GM12875 (cell line): ENCODE data around the gene FNIP2.
"Not testable (repeated sequence)": the region's sequence is repeated elsewhere in the genome, so short reads cannot be mapped to it uniquely, and the experiment has no call there.

Experiments used
- H3K4me3 ChIP-seq: one replicate; pipeline ENCODE4 v1.5.1; 2011; ENCODE audit warnings: low read depth, low read length, control low read depth
- TF ChIP-seq, protein P1 (sequence below): IDR thresholded peaks from 2 replicates; pipeline ENCODE4 v1.5.1; 2011; ENCODE audit warnings: low read depth, mild to moderate bottlenecking, control low read depth, inconsistent platforms, low read length, moderate library complexity, borderline replicate concordance; ENCODE audit not compliant: insufficient read depth

FNIP2 gene

DNA sequence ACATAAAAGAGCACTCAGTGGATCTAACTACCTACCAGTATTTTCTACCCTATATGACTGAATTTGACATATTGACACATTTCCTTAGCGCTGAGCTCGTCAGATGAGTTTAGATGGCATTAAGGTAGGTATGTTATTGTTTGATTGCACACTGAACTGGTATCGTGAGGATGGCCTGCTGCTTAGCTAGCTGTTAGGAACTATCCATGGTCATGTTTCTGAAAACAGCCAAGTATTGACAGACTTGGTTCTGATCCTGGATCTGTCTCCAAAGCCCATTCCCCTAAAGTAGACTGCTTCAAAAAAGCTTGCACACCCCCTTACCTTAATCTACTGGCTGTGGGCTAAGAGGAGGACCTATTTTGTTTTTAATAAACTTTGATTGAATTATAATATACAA lies 32.9 kb downstream of the FNIP2 start:
- no peak overlapping the region for H3K4me3 ChIP-seq
- TF ChIP-seq, protein P1, sequence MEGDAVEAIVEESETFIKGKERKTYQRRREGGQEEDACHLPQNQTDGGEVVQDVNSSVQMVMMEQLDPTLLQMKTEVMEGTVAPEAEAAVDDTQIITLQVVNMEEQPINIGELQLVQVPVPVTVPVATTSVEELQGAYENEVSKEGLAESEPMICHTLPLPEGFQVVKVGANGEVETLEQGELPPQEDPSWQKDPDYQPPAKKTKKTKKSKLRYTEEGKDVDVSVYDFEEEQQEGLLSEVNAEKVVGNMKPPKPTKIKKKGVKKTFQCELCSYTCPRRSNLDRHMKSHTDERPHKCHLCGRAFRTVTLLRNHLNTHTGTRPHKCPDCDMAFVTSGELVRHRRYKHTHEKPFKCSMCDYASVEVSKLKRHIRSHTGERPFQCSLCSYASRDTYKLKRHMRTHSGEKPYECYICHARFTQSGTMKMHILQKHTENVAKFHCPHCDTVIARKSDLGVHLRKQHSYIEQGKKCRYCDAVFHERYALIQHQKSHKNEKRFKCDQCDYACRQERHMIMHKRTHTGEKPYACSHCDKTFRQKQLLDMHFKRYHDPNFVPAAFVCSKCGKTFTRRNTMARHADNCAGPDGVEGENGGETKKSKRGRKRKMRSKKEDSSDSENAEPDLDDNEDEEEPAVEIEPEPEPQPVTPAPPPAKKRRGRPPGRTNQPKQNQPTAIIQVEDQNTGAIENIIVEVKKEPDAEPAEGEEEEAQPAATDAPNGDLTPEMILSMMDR, result no peak

DNA sequence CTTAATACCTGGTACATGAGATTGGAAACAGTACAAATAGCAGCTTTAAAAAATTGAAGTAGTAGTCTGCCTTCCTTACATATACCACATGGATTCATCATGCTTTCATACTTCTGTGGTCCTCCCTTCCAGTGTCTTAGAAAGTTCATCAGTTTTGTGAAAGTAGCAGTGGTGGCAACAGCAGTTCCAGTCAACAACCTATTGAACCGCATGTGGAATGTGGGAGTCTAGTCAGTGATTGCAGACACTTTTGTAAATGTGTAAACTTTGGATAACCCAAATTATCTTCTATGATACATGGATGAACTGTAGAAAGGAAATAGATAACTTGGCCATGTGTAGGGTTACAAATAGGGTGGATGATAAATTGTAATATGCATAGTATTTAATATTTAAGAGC lies 34.1 kb downstream of the FNIP2 start:
- TF ChIP-seq, protein P1, result no peak

DNA sequence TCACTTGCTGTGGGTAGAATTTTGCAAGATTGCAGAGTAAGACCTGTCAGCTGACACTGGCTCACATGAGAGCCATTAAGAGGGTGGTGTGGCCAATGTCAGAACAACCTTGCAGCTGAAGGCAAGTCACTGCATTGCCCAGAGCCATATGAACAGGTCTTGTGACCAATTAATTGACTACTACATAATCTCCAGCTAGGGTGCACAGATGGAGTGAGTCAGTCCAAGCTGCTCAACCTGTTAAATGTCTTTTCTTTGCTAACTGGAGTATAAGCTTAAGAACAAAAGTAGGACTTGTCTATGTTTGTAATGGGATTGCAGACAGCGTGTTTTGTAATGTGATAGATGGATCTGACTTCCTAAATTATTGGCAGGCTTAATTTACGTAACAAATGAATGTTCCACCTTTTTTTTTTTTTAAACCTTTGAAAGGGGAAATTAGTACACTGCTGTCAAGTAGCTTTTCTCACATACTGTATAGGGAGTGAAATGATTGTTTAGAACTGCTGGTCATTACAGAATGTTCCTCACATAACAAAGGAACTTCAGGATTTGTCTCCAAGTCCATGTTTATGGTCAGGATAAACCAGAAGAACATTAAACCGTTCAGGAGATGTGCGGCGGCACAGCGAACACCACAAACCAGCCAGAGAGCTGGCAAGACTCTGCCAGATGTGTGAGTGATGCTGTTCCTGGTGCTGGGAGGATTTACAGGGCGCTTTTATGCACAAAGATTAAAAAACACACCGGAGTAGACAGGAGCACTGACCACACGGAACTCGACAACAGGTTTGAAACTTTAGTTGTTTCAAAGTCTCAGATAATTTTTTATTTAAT lies 37.0 kb downstream of the FNIP2 start:
- no peak overlapping the region for H3K4me3 ChIP-seq
- TF ChIP-seq, protein P1, result no peak

More for the DNA sequence above, 34.1 kb downstream of the FNIP2 start:
- H3K4me3 ChIP-seq, result no peak overlapping the region

DNA sequence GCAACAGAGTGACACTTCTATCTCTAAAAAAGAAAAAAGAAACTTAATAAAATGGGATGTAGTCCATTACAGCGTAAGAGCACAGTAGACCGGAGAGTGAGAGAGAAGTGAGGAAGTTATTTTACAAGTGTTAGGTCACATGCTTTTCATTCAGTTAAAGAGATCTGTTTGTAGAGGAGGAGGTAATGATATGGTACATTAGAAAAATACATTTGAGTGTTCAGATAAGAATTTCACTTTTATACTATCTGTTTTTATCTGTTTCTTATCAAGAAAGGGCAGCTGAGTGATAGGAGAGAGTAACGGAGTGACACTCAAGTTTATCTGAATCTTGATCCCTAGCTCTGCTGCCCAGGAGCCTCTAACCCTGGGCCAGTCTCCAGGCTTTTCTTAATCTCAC lies 38.9 kb downstream of the FNIP2 start:
- no peak overlapping the region for H3K4me3 ChIP-seq
- TF ChIP-seq, protein P1, result no peak

DNA sequence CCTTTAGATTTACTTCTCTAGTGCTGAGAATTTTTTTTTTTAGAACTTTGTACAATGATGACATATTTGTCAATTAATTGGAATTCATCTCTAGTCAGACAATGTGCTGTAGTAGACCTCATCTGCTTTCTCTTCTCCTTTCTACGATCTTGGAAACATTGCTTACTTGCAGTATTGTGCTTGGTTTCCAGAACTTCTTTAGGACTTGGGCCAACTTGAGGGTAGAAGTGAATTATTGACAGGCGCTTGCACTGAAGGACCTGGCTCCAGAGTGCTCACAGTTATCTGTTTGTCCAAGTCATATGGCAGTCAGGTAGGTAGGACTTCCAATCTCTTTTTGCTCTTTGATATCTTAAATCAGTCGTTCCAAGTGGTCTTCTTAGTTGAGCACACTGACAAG lies 39.6 kb downstream of the FNIP2 start:
- H3K4me3 ChIP-seq, result no peak overlapping the region
- TF ChIP-seq, protein P1, result no peak

DNA sequence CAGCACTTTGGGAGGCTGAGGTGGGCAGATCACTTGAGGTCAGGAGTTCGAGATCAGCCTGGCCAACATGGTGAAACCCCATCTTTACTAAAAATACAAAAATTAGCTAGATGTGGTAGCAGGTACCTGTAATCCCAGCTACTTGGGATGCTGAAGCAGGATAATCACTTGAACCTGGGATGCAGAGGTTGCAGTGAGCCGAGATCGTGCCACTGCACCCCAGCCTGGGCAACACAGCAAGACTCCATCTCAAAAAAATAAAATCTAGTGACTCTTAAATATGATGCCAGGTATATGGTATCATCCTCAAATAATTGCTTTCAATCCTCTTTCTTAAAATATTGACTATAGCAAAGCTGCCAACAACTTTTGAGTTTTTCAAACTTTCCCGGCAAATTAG lies 40.4 kb downstream of the FNIP2 start:
- H3K4me3 ChIP-seq, result not testable (repeated sequence)

DNA sequence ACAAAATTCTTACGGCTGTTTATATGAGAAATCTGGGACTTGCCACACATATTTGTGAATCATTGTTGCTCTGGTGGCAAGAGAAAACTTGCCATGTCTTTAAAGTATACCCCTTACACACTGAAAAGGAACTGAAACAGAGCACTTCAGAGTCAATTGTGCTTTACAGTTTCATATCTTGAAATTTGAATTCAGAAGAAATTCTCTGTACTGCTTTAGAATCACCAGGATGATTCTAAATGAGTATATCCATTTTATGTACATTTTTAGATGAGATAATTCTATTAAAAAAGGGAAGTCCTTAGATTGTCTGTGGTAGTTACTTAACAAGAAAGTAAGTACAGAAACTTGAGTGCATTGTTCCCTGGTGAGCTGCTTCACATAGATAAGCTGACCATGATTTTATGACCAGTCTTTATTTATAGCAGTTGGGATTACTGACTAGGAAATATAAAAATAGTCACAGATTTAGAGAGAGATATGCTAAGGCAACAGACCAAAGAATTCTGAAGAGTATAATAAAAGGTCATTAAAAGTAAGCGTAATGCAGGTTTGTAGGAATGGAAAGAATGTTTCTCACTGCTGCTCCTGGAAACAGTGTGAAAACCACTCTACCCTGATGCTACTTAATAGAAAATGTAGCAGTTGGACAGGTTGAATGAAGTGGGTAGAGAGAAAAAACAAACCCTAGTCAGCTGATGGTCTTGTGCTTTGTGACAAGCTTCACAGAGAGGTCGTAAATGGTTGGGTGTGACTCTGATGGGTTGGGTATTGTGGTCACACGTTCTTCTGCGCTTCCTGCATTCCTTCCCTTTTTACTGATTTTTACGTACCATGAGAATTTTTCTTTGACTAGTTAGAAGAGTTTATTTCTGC lies 41.0 kb downstream of the FNIP2 start:
- TF ChIP-seq, protein P1, result no peak
- H3K4me3 ChIP-seq, result no peak overlapping the region
